Measurements from ENCODE around the gene PLEKHG2. TPM values are rescaled to one million over a fixed set of nuclear protein-coding genes. Genes with fewer than 3 reads are reported as not detected.
"Not testable (repeated sequence)": the region's sequence is repeated elsewhere in the genome, so short reads cannot be mapped to it uniquely, and the experiment has no call there.

Gene PLEKHG2
- total RNA-seq, 1 donor from 2014 or later: 10.1 TPM

DNA sequence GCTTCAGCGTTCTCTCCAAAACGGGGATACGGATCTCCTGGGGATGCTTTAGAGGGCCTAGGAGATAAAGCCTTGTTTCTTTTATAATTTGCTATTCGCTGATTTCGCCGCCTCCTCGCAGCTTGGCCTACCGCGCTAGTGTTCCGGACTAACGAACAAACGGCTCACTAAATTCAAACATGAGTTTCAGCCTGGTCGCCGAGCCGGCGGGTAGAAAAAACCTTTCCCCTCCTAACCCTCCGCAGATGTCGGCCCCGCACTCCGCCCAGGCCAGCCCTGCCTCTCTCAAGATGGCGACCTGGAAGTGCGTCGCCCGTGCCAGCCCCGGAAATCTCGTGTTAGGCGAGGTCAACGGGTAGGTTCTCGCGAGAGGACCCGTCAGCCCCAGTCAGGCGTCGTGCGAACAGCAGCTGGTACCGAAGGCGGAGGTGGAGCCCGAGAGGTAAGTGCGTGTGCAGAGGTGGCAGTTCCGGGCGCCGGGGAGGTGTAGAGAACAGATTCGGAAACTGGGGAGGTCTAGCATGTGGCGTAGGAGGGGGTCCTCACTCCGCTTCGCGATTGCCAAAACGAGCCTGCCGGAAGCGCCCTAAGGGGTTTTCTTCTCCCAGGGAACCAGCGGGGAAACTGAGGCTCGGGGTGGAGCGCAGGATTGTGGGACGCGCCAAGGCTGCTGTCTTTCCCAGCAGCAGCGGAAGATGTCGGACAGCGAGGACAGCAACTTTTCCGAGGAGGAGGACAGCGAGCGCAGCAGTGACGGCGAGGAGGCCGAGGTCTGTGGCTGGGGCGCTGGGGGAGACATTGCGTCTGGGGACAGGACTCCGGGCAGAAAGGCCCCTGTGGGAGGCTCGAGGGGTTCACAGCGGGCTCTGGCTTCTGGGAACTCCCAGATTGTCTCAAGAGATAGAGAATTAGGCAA lies 33.0 kb downstream of the PLEKHG2 start, which contains the start of gene SUPT5H:
SUPT5H (plus strand) TSS at position 387 of the 916 bp plus-strand sequence; CDS start at position 696, 309 bp downstream.
- peak; percentile 98 to 99 for DNase-seq (ENCODE audit: low read depth in 2 of 2)

DNA sequence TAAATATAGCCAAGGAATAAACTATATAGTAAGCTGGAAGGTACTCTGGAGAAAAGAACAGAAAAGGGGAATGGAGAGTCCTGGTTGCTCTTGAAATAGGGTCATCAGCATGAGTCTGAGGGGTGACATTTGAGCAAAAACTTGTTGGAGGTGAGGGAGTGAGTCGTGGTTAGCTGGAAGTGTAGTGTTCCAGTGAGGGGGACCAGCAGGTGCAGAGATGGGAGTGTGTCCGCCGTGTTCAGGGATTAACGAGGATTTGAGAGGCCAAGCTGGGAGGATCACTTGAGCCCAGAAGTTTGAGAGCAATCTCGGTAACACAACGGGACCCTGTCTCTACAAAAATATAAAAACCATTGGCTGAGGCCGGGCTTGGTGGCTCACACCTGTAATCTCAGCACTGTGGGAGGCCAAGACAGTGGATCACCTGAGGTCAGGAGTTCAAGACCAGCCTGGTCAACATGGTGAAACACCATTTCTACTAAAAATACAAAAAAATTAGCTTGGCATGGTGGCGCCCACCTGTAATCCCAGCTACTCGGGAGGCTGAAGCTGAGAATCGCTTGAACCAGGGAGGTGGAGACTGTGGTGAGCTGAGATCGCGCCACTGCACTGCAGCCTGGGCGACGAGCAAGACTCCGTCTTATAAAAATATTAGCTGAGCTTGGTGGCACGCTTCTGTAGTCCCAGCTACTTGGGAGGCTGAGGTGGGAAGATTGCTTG lies 34.1 kb downstream of the PLEKHG2 start:
- DNase-seq (ENCODE audit: low read depth in 2 of 2): no peak

DNA sequence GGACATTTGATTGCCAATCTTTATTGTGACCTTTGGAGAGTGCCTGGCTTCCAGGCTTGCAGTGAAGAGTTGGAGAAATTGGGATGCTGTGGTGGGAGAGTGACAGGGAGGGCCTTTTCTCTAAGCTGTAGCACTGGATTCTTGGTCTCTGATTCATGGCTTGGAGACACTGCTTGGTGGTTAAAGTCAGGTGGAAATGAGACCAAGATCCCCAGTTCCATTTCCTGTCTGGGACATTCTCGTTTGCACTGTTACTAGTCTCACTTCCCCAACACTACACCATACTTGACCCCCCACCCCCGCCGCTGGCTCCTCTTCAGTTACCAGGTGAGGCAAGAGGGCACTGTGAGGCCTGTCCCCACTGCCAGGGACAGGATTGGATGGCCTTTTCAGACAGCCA lies 35.8 kb downstream of the PLEKHG2 start:
- DNase-seq (ENCODE audit: low read depth in 2 of 2): peak in 1 of 2 donors; percentile 23

DNA sequence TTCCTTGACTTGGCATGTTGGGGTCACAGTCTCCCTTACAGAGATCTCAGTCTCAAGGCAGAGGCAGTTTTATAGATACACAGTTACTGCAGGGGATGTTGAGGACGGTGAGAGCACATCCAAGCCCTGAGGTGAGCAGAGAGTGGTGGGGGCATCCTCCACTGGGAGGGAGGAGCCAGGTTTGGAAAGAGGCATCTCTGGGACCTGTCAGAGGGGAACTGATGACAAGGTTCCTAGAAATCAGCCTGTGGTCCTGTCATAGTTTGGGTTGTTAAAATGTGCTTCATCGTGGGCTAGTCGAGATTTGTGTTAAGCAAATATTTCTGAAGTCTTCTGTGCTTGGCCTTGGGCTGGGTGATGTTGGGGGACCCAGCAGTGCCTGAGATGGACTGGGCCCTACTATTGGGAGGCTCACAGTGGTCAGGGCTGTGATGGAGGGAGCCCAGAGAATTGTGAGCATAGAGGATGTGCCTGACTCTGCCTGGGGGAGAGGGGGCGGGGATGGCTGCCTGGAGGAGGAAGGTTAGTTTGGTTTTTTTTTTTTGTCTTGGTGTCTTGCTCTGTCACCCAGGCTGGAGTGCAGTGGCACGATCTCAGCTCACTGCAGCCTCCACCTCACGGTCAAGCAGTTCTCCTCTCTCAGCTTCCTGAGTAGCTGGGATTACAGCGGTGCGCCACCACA lies 36.8 kb downstream of the PLEKHG2 start:
- DNase-seq (ENCODE audit: low read depth in 2 of 2): no peak

DNA sequence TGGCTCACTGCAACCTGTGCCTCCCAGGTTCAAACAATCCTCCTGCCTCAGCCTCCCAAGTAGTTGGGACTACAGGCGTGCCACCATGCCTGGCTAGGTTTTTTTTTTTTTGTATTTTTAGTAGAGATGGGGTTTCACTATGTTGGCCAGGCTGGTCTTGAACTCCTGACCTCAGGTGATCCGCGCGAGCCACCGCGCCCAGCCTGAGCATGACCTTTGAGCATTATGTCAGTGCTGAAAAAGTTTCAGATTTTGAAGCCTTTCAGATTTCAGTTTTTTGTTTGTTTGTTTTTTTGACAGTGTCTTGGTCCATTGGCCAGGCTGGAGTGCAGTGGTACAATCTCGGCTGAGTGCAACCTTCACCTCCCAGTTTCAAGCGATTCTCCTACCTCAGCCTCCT lies 38.8 kb downstream of the PLEKHG2 start:
- not testable (repeated sequence) for DNase-seq (ENCODE audit: low read depth in 2 of 2)

DNA sequence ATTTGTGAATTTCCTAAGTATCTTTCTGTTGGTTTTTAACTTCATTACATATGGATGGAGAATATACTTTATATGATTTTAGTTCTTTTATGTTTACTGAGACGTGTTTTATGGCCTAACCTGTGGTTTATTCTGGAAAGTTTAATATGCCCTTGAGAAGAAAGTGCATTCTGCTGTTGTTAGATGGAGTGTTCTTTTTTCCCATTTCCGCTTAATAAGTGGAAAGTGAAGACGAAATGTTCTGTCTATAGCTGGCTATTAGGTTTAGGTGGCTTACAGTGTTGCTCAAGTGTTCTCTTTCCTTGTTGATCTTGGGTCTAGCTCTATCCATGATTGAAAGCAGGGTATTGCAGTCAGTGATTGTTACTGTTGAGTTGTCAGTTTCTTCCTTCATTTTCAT lies 50.9 kb downstream of the PLEKHG2 start:
- DNase-seq (ENCODE audit: low read depth in 2 of 2): no peak

DNA sequence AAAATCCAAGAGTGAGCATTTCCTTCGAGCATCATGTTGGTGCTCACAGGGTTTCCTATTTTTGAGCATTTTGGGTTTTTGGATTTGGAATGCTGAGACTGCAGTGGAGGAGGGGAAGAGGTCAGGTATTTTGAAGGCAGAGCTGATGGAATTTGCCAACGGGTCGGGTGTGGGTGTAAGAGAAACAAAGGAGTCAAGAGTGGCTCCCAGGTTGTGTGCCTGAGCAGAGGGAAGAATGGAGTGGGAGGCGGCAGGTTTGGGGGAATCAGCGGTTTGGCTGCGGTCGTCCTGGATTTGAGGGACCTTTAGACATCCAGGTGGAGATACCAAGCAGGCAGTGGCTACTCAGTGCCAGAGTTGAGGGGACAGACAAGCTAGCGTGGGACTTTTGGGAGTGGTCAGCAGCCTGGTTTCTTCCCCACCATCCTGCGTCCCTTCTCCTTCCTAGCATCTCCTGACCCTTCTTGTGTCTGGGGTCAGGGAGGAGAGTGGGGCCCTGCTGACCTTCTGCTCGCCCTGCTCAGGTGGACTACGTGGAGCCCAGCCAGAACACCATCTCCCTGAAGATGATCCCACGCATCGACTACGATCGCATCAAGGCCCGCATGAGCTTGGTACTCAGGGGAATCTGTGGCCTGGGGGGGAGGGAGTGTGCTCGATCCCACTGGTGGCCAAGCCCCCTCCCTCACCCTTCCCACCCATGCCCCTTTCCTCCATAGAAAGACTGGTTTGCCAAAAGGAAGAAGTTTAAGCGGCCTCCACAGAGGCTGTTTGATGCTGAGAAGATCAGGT lies 53.7 kb downstream of the PLEKHG2 start:
- no peak for DNase-seq (ENCODE audit: low read depth in 2 of 2)

DNA sequence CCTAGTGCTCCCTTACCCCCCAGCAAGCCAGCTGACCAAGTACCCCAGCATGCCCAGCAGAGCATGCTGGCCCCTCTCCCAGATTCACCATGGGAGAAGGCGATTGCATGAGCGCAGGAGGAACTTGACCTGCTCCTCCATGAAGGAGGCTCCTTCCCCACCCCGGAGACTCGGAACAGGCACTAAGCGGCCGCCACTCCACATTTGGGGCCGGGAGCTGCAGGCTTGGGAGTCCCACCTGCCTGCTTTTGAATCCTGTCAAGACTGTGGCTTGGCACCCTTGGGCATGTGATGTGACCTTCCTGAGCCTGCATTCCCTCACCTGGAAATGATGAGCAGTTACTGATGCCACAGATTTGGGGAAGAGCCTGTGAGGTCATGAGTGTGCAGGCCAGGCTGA lies 55.5 kb downstream of the PLEKHG2 start:
- DNase-seq (ENCODE audit: low read depth in 2 of 2): no peak

DNA sequence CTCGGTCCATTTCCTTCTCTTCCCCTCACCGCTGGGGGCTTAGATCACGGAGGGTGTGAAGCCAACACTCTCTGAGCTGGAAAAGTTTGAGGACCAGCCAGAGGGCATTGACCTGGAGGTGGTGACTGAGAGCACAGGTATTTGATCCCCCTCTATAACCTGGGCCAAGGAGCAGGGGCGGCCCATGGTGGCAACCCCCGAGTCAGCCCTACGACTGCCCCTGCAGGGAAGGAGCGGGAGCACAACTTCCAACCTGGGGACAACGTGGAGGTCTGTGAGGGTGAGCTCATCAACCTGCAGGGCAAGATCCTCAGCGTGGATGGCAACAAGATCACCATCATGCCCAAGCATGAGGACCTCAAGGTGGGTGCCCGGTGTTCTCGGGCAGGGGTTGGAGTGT lies 56.6 kb downstream of the PLEKHG2 start:
- no peak for DNase-seq (ENCODE audit: low read depth in 2 of 2)

DNA sequence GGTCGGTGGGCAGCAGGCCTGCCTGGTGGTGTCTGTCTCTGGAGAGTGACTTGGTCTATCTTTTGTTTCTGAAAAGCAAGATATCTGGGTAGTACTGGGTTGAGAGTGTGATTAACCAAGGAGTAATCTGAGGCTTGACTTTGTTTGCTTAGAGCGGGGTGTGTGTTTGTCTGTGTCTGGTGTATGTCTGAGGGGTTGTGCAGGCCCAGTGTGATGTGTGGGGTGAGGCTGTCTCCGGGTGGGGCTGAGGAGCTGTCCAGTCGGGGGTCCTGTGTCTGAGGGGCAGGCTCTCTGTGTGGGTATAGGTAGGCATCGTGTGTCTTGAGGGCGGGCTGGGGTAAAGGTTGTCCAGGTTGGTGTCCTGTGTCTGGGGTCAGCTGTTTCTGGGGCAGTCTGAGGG lies 57.1 kb downstream of the PLEKHG2 start:
- no peak for DNase-seq (ENCODE audit: low read depth in 2 of 2)

DNA sequence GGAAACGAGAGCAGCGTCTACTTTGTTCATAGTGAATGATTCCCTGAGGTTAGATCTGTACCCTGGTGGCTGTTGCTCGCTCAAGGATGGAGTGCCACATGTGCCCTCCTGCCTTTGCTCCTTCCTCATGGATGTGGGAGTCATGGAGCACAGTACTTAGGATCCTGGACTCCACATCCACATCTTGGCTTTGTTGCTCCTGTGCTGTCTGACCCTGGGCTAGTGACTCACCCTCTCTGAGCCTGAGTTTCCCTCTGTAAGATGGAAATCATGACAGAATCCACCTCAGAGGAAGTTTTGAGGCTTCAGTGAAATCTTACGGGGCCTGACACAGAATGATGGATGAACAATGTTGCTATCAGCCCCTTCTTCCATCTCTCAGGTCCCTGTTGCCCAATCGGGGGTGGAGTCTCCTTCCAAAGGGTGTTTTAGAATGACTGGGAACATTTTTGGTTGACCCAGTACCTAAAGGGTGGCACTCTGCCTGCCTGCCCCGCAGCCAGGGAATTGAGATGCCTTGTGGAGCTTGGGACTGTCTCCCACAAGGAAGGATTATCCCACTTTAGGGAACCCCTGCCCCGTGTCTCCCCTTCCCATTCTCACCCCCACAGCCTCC lies 58.4 kb downstream of the PLEKHG2 start:
- peak in 1 of 2 donors; percentile 33 for DNase-seq (ENCODE audit: low read depth in 2 of 2)

DNA sequence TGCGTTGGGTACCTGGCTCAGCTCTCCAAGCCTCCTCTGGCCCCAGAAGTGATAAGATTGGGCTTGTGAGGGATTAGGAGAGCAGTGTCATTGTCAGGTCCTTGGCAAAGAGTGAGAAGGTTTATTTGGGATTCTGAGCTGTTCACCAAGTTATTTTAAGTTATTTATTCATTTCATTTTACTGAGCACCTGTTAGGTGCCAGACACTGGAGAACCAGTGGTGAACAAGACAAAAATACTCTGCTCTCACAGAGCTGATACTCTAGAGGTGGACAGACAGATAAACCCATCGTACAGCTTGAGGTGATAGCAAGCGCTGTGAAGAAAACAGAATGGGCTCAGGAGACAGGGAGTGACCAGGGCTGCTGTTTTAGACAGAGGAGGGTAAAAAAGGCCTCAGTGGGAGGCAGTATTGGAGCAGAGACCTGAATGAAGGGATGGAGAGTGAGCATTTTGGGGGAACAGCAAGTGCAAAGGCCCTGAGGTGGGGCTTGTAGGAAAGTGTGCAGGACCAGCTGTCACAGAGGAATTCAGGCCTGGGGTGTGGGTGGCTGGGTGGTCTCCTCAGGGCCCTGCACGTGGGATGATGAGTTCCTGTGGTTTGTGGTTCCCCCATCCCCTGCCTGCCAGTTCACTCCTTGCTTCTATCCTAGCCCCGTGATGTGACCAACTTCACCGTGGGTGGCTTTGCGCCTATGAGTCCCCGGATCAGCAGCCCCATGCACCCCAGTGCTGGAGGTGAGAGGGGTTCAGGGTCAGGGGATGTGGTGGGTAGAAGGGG lies 59.5 kb downstream of the PLEKHG2 start:
- DNase-seq (ENCODE audit: low read depth in 2 of 2): no peak

DNA sequence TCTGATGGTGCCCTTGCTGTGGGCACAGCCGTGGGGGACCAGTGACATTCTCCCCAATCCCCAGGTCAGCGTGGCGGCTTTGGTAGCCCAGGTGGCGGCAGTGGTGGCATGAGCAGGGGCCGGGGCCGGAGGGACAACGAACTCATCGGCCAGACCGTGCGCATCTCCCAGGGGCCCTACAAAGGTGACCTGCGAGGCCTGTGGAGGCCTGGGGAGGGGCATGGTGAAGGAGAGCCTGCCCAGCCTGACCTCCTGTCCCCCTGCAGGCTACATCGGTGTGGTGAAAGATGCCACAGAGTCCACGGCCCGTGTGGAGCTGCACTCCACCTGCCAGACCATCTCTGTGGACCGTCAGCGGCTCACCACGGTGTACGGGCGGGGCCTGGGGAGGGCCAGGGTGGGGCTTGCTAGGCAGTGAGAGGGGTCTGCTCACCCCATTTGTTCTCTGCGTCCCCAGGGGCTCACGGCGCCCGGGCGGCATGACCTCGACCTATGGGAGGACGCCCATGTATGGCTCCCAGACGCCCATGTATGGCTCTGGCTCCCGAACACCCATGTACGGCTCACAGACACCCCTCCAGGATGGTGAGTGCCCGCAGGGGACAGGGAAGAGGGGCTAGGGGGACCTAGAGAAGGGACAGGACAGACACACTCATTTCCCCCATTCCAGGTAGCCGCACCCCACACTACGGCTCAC lies 60.4 kb downstream of the PLEKHG2 start:
- no peak for DNase-seq (ENCODE audit: low read depth in 2 of 2)

DNA sequence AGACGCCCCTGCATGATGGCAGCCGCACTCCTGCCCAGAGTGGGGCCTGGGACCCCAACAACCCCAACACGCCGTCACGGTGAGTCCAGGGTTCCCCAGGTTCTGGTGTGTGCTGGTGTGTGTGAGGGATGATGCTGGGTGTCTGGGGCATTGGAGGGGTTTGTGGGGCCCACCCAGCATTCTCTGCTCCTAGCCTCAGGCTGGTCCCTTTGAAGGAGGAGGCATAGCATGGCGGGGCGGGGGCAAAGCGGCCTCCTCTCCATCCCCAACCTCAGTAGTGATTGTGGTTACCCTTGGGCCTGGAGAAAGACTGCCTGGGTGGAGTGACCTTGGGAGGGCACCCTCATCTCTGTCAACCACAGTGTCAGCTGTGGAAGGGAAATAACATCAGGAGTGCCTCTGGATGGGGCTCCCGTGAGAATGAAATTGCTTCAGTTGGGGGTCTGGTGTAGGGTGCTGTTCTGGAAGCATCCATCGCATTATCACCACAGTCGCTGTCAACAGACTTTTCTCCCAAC lies 61.0 kb downstream of the PLEKHG2 start:
- no peak for DNase-seq (ENCODE audit: low read depth in 2 of 2)

DNA sequence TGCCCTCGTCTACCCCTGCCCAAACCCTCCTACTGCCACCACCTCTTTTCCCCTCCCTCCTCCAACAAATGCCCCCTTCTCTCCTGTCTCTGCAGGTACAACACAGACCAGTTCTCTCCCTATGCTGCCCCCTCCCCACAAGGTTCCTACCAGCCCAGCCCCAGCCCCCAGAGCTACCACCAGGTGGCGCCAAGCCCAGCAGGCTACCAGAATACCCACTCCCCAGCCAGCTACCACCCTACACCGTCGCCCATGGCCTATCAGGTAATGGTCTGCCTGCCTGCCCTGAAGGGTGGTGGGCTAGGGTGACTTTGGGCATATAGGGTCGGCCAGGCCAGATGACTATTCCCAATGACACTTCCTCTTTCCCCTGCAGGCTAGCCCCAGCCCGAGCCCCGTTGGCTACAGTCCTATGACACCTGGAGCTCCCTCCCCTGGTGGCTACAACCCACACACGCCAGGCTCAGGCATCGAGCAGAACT lies 61.7 kb downstream of the PLEKHG2 start:
- DNase-seq (ENCODE audit: low read depth in 2 of 2): peak; percentile 48 to 74

DNA sequence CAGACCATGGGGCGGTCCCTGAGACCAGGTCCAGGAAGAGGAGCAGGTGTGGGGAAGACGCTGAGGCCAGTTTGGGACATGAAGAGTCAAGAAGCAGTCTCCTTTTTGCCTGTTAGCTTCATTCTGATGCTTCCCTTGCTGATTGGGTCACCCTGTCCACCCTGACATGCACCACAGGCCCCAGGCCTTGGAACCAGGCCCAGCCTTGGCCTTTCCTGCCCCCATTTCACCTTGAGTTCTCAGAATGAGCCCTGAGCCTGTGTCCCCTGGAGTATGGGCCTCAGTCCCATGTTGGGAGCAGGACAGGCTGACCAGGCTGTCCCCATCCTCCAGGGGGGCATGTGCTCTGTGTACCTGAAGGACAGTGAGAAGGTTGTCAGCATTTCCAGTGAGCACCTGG lies 63.3 kb downstream of the PLEKHG2 start:
- DNase-seq (ENCODE audit: low read depth in 2 of 2): no peak

Data from lung microvascular endothelial cell (primary cell).